K562 (cell line): ENCODE data around the gene ABAT. TPM values are rescaled to one million over a fixed set of nuclear protein-coding genes. Genes with fewer than 3 reads are reported as not detected.

Experiments
- ATAC-seq: fragments of 200-7000 bp; cut with Tn5 transposase; 3 replicates; pipeline ENCODE4 v1.9.1; 2020; ENCODE audit warnings: moderate library complexity
- BruUV-seq: library from RNA; stranded (reverse); fragments of 400-500 nt; replicated peaks from 2 replicates; lab custom pipeline; 2021; lab: Mats Ljungman, UMichigan
- CTCF ChIA-PET: fragments of 300-600 bp; formaldehyde crosslinking; extraction: SDS; loops from one replicate; lab custom pipeline; 2021; ENCODE audit warnings: low intra/inter-chr PET ratio; lab: Yijun Ruan, JAX
- POLR2A ChIA-PET: fragments of 300-600, 350-650 bp; sonication (Branson Sonifier 250); formaldehyde crosslinking; extraction: SDS; loops from one replicate; lab custom pipeline; 2021; ENCODE audit warnings: antibody characterized with exemption, inconsistent platforms; lab: Yijun Ruan, JAX
- DNase-seq, 4 experiments: peaks; one replicate each; pipeline versions ENCODE4 v3.0.0 to v3.0.0-alpha.2; 2011 to 2018; ENCODE audit warnings: low spot score in 3 of 4, mixed read lengths in 3 of 4; ENCODE audit errors: extremely low read depth in 1 of 4
- FAIRE-seq: peaks from 2 replicates; lab custom pipeline; 2011; peaks lifted over from hg19 to GRCh38; lab: Jason Lieb, UNC
- H2AFZ ChIP-seq: 2 replicates; pipeline ENCODE4 v1.6.0; 2011; ENCODE audit warnings: low read depth, low read length, control low read depth, inconsistent platforms
- H3K27ac ChIP-seq: fragments of 200-600 bp; 3 replicates; pipeline ENCODE4 v1.8.0; 2011; ENCODE audit warnings: low read depth, mild to moderate bottlenecking, control low read depth, inconsistent platforms, low read length, moderate library complexity, mixed read lengths; ENCODE audit errors: extremely low read depth
- H3K27me3 ChIP-seq, 2 experiments: fragments of 300-600 bp in 1 of 2; 2 replicates in 1 of 2; 3 replicates in 1 of 2; pipeline versions ENCODE4 v1.6.0 to v1.8.0; 2011; ENCODE audit warnings: inconsistent platforms in 2 of 2, low read length in 2 of 2, mild to moderate bottlenecking in 1 of 2, mixed read lengths in 1 of 2, moderate library complexity in 1 of 2; ENCODE audit not compliant: control insufficient read depth in 2 of 2, insufficient read depth in 2 of 2
- H3K36me3 ChIP-seq: fragments of 300-600 bp; 3 replicates; pipeline ENCODE4 v1.8.0; 2011; ENCODE audit warnings: mild to moderate bottlenecking, low read length, inconsistent platforms; ENCODE audit not compliant: control insufficient read depth, insufficient read depth
- H3K4me1 ChIP-seq, 2 experiments: fragments of 200-600 bp in 1 of 2; replicated peaks in 1 of 2; 2 replicates in 1 of 2; 3 replicates in 1 of 2; pipeline versions ENCODE4 v1.5.1 to v1.8.0; 2011; ENCODE audit warnings: inconsistent platforms in 2 of 2, low read length in 2 of 2, mild to moderate bottlenecking in 1 of 2, mixed read lengths in 1 of 2, moderate library complexity in 1 of 2; ENCODE audit not compliant: control insufficient read depth in 2 of 2, insufficient read depth in 2 of 2
- H3K4me2 ChIP-seq: 2 replicates; pipeline ENCODE4 v1.6.1; 2011; ENCODE audit warnings: low read length, control low read depth, inconsistent platforms, mixed read lengths; ENCODE audit not compliant: insufficient read depth
- H3K4me3 ChIP-seq: fragments of 200-600 bp; sonication (generic), shearing (Covaris generic); 2 replicates; pipeline ENCODE4 v1.5.1; 2016; ENCODE audit warnings: control low read depth, inconsistent platforms
- H3K79me2 ChIP-seq: fragments of 200-600 bp; 3 replicates; pipeline ENCODE4 v1.8.0; 2011; ENCODE audit warnings: low read length, inconsistent platforms; ENCODE audit not compliant: control insufficient read depth, insufficient read depth
- H3K9ac ChIP-seq, 2 experiments: 2 replicates each; pipeline versions ENCODE4 v1.6.0 to v1.6.1; 2011; ENCODE audit warnings: low read depth in 2 of 2, low read length in 2 of 2, control low read depth in 1 of 2, inconsistent platforms in 1 of 2, mild to moderate bottlenecking in 1 of 2, mixed read lengths in 1 of 2; ENCODE audit not compliant: insufficient read depth in 1 of 2
- H3K9me1 ChIP-seq: one replicate; pipeline ENCODE4 v1.6.0; 2011; ENCODE audit warnings: inconsistent platforms, mild to moderate bottlenecking, low read length, moderate library complexity; ENCODE audit not compliant: control insufficient read depth, insufficient read depth
- H3K9me3 ChIP-seq: replicated peaks from 2 replicates; pipeline ENCODE4 v1.5.1; 2011; ENCODE audit warnings: low read depth, low read length, inconsistent platforms; ENCODE audit not compliant: control insufficient read depth, insufficient read depth
- H4K20me1 ChIP-seq: replicated peaks from 2 replicates; pipeline ENCODE4 v1.6.1; 2011; ENCODE audit warnings: low read length, inconsistent platforms, mixed read lengths; ENCODE audit not compliant: control insufficient read depth, insufficient read depth
- LARP7 ChIP-seq: fragments of 450-650 bp; IDR thresholded peaks from 2 replicates; pipeline ENCODE4 v1.6.1; 2016
- UBTF ChIP-seq, 2 experiments: IDR thresholded peaks; 2 replicates each; pipeline ENCODE4 v1.6.1; 2012; ENCODE audit warnings: improper control_type of control experiment in 2 of 2, low read depth in 2 of 2, low read length in 2 of 2, borderline replicate concordance in 1 of 2
- XRCC3 ChIP-seq: fragments of 450-650 bp; IDR thresholded peaks from 2 replicates; pipeline ENCODE4 v1.6.1; 2017; ENCODE audit warnings: mild to moderate bottlenecking, moderate library complexity
- WGBS: fragments of 100-300 bp; shearing (Covaris generic); methylation state at CpG from one replicate; pipeline ENCODE4 v1.1.6; 2016; ENCODE audit warnings: low coverage, mixed read lengths; ENCODE audit not compliant: insufficient coverage; ENCODE audit errors: missing lambda C conversion rate; 5-methylcytosine and 5-hydroxymethylcytosine counted together
- in situ Hi-C: fragments of 300-500 bp; cut with MboI; formaldehyde crosslinking; loops from 4 replicates; pipeline ENCODE4 v1.15.0; 2018; ENCODE audit warnings: inconsistent platforms, mixed read lengths
- intact Hi-C: fragments of 100-400 bp; cut with micrococcal nuclease; formaldehyde crosslinking; loops from 2 replicates; pipeline ENCODE4 v1.14.2; 2022
- polyA plus RNA-seq, 8 experiments: library from polyadenylated mRNA; depleted of rRNA in 4 of 8; stranded (reverse) in 5 of 8; unstranded in 3 of 8; fragments of >200 nt; fragmentation: Nextera tagmentation in 2 of 8; fragmentation: Illumina TruSeq in 1 of 8; extraction: Ambion mirVana in 2 of 8; extraction: Trizol in 1 of 8; gene quantifications; 2 replicates each; pipeline versions ENCODE4 v1.2.1 to v1.2.3, GENCODE V29; 2011 to 2014; ENCODE audit warnings: inconsistent platforms in 1 of 8, missing spikeins in 1 of 8
- total RNA-seq, 7 experiments: library from RNA; depleted of rRNA in 6 of 7; stranded (reverse); fragments of >200 nt in 6 of 7; fragmentation: Illumina TruSeq in 2 of 7; extraction: Trizol in 2 of 7; gene quantifications; 2 replicates each; pipeline versions ENCODE4 v1.2.1 to v1.2.3, GENCODE V29; 2011 to 2021; ENCODE audit warnings: low replicate concordance in 1 of 7

ABAT gene
- total and polyA plus RNA-seq, 9 of the 15 experiments (the other 6 are each of a cell fraction or from before 2014, with no cell fraction given): 0.01 to 0.49 (median 0.10) TPM

GRCh38 chr16:8678068-8678927, 3.9 kb downstream of the ABAT start:
- CTCF ChIA-PET: no interaction called here

More at GRCh38 chr16:8678068-8678927, 3.9 kb downstream of the ABAT start:
- in situ Hi-C loops: no loop called here
- intact Hi-C loops: no loop called here
- FAIRE-seq (no peak), ATAC-seq (no peak), DNase-seq (no peak)
- Histone ChIP-seq H3K4me1 (peaks cover 0 to 12% of the 10 kb centered on the region in 2 experiments; a peak in 4 of 5 replicates), H3K4me2 (no peak overlapping the region), H2AFZ (no peak overlapping the region), H3K4me3 (no peak overlapping the region), H3K79me2 (no peaks in the 10 kb centered on the region), H3K9ac (no peak overlapping the region), H3K9me1 (no peaks in the 10 kb centered on the region), H3K27ac (no peak overlapping the region), H3K27me3 (peaks cover 24 to 36% of the 10 kb centered on the region in 2 experiments; a peak in 4 of 5 replicates), H4K20me1 (peaks cover 18% of the 10 kb centered on the region; the same call in 1 of the 2 replicates), H3K36me3 (no peaks in the 10 kb centered on the region), H3K9me3 (no peaks in the 10 kb centered on the region; the same call in 1 of the 2 replicates)
- TF ChIP-seq XRCC3 (no peak), UBTF (IDR thresholded peaks at IDR 0.05; ENCODE audit: borderline replicate concordance in 1 of 2, low read depth in 2 of 2, low read length in 2 of 2) (no peak), LARP7 (no peak)
- 1% methylated on average over 7 of the region's 7 CpGs for WGBS
- POLR2A ChIA-PET: interaction anchor here (0.5 kb wide), 1 partner anchor 16 kb away, joined by 3 read pairs; no protein-coding TSS in a partner anchor
- no TSS peak for BruUV-seq
